Naive thymus-derived CD8-positive, alpha-beta T cell (primary cell): ENCODE results near the gene CARS1. TPM values are rescaled to one million over a fixed set of nuclear protein-coding genes. Genes with fewer than 3 reads are reported as not detected.

ENCODE experiments used
- ATAC-seq, 2 donors: fragments of 150-1000 bp; cut with Tn5 transposase in 1 of 2; sonication (Bioruptor Pico), chemical (Tn5 transposase) in 1 of 2; 1 replicate in 1 of 2; 2 replicates in 1 of 2; pipeline ENCODE4 v1.10.0; 2021; ENCODE audit warnings: mild to moderate bottlenecking in 2 of 2, moderate library complexity in 2 of 2
- POLR2A ChIA-PET: fragments of 350-600 bp; sonication (Branson Sonifier 250); formaldehyde crosslinking; loops from one replicate; lab custom pipeline; 2021; ENCODE audit warnings: antibody characterized with exemption; lab: Charles Lee
- DNase-seq, 10 donors: peaks; one replicate each; pipeline versions ENCODE4 v3.0.0 to v3.0.0-alpha.2; 2020 to 2022
- H3K27ac Mint-ChIP-seq, 10 donors: one replicate each; pipeline ENCODE4 v1.8.0; 2020 to 2022; ENCODE audit warnings: mild to moderate bottlenecking in 10 of 10, mixed read lengths in 10 of 10, moderate library complexity in 4 of 10, inconsistent platforms in 1 of 10
- H3K27me3 Mint-ChIP-seq, 5 donors: one replicate each; pipeline ENCODE4 v1.8.0; 2021 to 2022; ENCODE audit warnings: mixed read lengths in 5 of 5
- H3K36me3 Mint-ChIP-seq, 3 donors: one replicate each; pipeline ENCODE4 v1.8.0; 2020 to 2022; ENCODE audit warnings: mixed read lengths in 3 of 3, mild to moderate bottlenecking in 2 of 3, inconsistent platforms in 1 of 3
- H3K4me1 Mint-ChIP-seq, 4 donors: one replicate each; pipeline ENCODE4 v1.8.0; 2021 to 2022; ENCODE audit warnings: mixed read lengths in 4 of 4
- H3K4me3 Mint-ChIP-seq, 10 donors: one replicate each; pipeline ENCODE4 v1.8.0; 2020 to 2022; ENCODE audit warnings: mild to moderate bottlenecking in 10 of 10, mixed read lengths in 10 of 10, moderate library complexity in 6 of 10, inconsistent platforms in 1 of 10
- H3K9me3 Mint-ChIP-seq, 9 donors: one replicate each; pipeline ENCODE4 v1.8.0; 2020 to 2022; ENCODE audit warnings: mixed read lengths in 9 of 9, mild to moderate bottlenecking in 3 of 9, inconsistent platforms in 1 of 9, moderate library complexity in 1 of 9
- polyA plus RNA-seq, 3 donors: library from polyadenylated mRNA; unstranded; fragments of 300-500 nt; fragmentation: Illumina TruSeq; gene quantifications; one replicate each; pipeline ENCODE4 v1.2.3, GENCODE V29; 2021
- total RNA-seq, 8 experiments: library from RNA in 2 of 8; stranded (reverse) in 2 of 8; gene quantifications; one replicate each; pipeline ENCODE4 v1.2.3 and lab custom pipeline; 2021 to 2026

CARS1 gene
- total and polyA plus RNA-seq, 5 experiments from 2014 or later = 31.4 to 131 (median 70.2) TPM

- peaks cover 0 to 3% (median under 1%) of the 10 kb centered on the region in 4 donors for H3K4me1 Mint-ChIP-seq
- peaks cover 0 to 4% (median 2%) of the 10 kb centered on the region in 5 donors for H3K27me3 Mint-ChIP-seq
- POLR2A ChIA-PET = interaction anchor here (0.9 to 1.1 kb wide), 2 partner anchors 29 to 554 kb away, joined by 3 read pairs; no protein-coding TSS in a partner anchor
- peak overlapping the region in 1 of 10 donors; percentile 53 for H3K27ac Mint-ChIP-seq
- no peaks in the 10 kb centered on the region for H3K9me3 Mint-ChIP-seq
- H3K36me3 Mint-ChIP-seq = peaks cover 0 to 5% (median 3%) of the 10 kb centered on the region in 3 donors
- ATAC-seq (no peak), DNase-seq (no peak)
- no peak overlapping the region for H3K4me3 Mint-ChIP-seq
Measured at GRCh38 chr11:3087373-3087772, 30.1 kb upstream of the CARS1 start.

GRCh38 chr11:3086671-3087150 lies 29.5 kb upstream of the CARS1 start:
- Mint-ChIP-seq H3K27ac (peak overlapping the region in 1 of 10 donors; percentile 40), H3K27me3 (peaks cover 0 to 5% (median 2%) of the 10 kb centered on the region in 5 donors), H3K9me3 (no peaks in the 10 kb centered on the region), H3K36me3 (peaks cover 0 to 3% (median 2%) of the 10 kb centered on the region in 3 donors), H3K4me3 (no peak overlapping the region), H3K4me1 (no peaks in the 10 kb centered on the region)
- POLR2A ChIA-PET = interaction anchor here (0.9 kb wide), 1 partner anchor 554 kb away, joined by 3 read pairs; no protein-coding TSS in a partner anchor
- ATAC-seq (no peak), DNase-seq (no peak)

GRCh38 chr11:3086114-3086513 lies 28.9 kb upstream of the CARS1 start:
- Mint-ChIP-seq H3K27ac (peak overlapping the region in 1 of 10 donors; percentile 81), H3K27me3 (peaks cover under 1 to 5% (median 2%) of the 10 kb centered on the region in 5 donors), H3K9me3 (no peaks in the 10 kb centered on the region), H3K4me3 (no peak overlapping the region), H3K4me1 (no peaks in the 10 kb centered on the region), H3K36me3 (peaks cover 0 to 3% (median 2%) of the 10 kb centered on the region in 3 donors)
- DNase-seq (no peak), ATAC-seq (no peak)
- POLR2A ChIA-PET = no interaction called here

- DNase-seq (no peak), ATAC-seq (no peak)
- peak overlapping the region in 2 of 10 donors; percentile 5 to 81 for H3K27ac Mint-ChIP-seq
- no peaks in the 10 kb centered on the region for H3K9me3 Mint-ChIP-seq
- H3K36me3 Mint-ChIP-seq = peaks cover 0 to 3% (median 0%) of the 10 kb centered on the region in 3 donors
- H3K27me3 Mint-ChIP-seq = peaks cover 2 to 9% (median 8%) of the 10 kb centered on the region in 5 donors
- POLR2A ChIA-PET = no interaction called here
- H3K4me3 Mint-ChIP-seq = no peak overlapping the region
- H3K4me1 Mint-ChIP-seq = no peaks in the 10 kb centered on the region
Measured at GRCh38 chr11:3085052-3085451, 27.8 kb upstream of the CARS1 start.

- DNase-seq (no peak), ATAC-seq (no peak)
- no peaks in the 10 kb centered on the region for H3K4me1 Mint-ChIP-seq
- H3K36me3 Mint-ChIP-seq = peaks cover 0 to under 1% (median 0%) of the 10 kb centered on the region in 3 donors
- H3K9me3 Mint-ChIP-seq = no peaks in the 10 kb centered on the region
- POLR2A ChIA-PET = no interaction called here
- peaks cover 2 to 12% (median 8%) of the 10 kb centered on the region in 5 donors for H3K27me3 Mint-ChIP-seq
- H3K27ac Mint-ChIP-seq = no peak overlapping the region
- no peak overlapping the region for H3K4me3 Mint-ChIP-seq
Measured at GRCh38 chr11:3083321-3083720, 26.1 kb upstream of the CARS1 start.

- Mint-ChIP-seq H3K36me3 (no peaks in the 10 kb centered on the region), H3K27me3 (peaks cover 2 to 12% (median 8%) of the 10 kb centered on the region in 5 donors), H3K27ac (no peak overlapping the region), H3K4me1 (no peaks in the 10 kb centered on the region), H3K4me3 (no peak overlapping the region), H3K9me3 (no peaks in the 10 kb centered on the region)
- DNase-seq (no peak), ATAC-seq (no peak)
- POLR2A ChIA-PET = interaction anchor here (0.6 kb wide), 2 partner anchors 67 to 768 kb away, joined by 3 to 4 read pairs; no protein-coding TSS in a partner anchor
Measured at GRCh38 chr11:3081386-3081751, 24.1 kb upstream of the CARS1 start.

- peaks cover 2 to 12% (median 8%) of the 10 kb centered on the region in 5 donors for H3K27me3 Mint-ChIP-seq
- ATAC-seq (no peak), DNase-seq (no peak)
- H3K36me3 Mint-ChIP-seq = no peaks in the 10 kb centered on the region
- no peak overlapping the region for H3K4me3 Mint-ChIP-seq
- POLR2A ChIA-PET = no interaction called here
- H3K9me3 Mint-ChIP-seq = no peaks in the 10 kb centered on the region
- no peaks in the 10 kb centered on the region for H3K4me1 Mint-ChIP-seq
- peak overlapping the region in 1 of 10 donors; percentile 25 for H3K27ac Mint-ChIP-seq
Measured at GRCh38 chr11:3080733-3081385, 23.6 kb upstream of the CARS1 start.

GRCh38 chr11:3080104-3080503 lies 22.9 kb upstream of the CARS1 start:
- Mint-ChIP-seq H3K4me3 (no peak overlapping the region), H3K9me3 (no peaks in the 10 kb centered on the region), H3K27ac (no peak overlapping the region), H3K36me3 (no peaks in the 10 kb centered on the region), H3K4me1 (no peaks in the 10 kb centered on the region), H3K27me3 (peaks cover 2 to 12% (median 8%) of the 10 kb centered on the region in 5 donors)
- POLR2A ChIA-PET = no interaction called here
- ATAC-seq (no peak), DNase-seq (no peak)

- no peaks in the 10 kb centered on the region for H3K4me1 Mint-ChIP-seq
- H3K27me3 Mint-ChIP-seq = peaks cover 3 to 10% (median 8%) of the 10 kb centered on the region in 5 donors
- H3K9me3 Mint-ChIP-seq = no peaks in the 10 kb centered on the region
- no peak overlapping the region for H3K27ac Mint-ChIP-seq
- ATAC-seq = no peak
- POLR2A ChIA-PET = no interaction called here
- no peak overlapping the region for H3K4me3 Mint-ChIP-seq
- H3K36me3 Mint-ChIP-seq = no peaks in the 10 kb centered on the region
- no peak for DNase-seq
Measured at GRCh38 chr11:3077846-3078440, 20.7 kb upstream of the CARS1 start.

- POLR2A ChIA-PET = no interaction called here
- H3K4me3 Mint-ChIP-seq = no peak overlapping the region
- no peaks in the 10 kb centered on the region for H3K4me1 Mint-ChIP-seq
- ATAC-seq = no peak
- H3K9me3 Mint-ChIP-seq = no peaks in the 10 kb centered on the region
- H3K36me3 Mint-ChIP-seq = no peaks in the 10 kb centered on the region
- H3K27me3 Mint-ChIP-seq = peaks cover 1 to 8% (median 7%) of the 10 kb centered on the region in 5 donors
- H3K27ac Mint-ChIP-seq = no peak overlapping the region
- no peak for DNase-seq
Measured at GRCh38 chr11:3077189-3077836, 20.1 kb upstream of the CARS1 start.

- no peaks in the 10 kb centered on the region for H3K9me3 Mint-ChIP-seq
- POLR2A ChIA-PET = no interaction called here
- no peak for ATAC-seq
Measured at GRCh38 chr11:3074912-3075589, 17.8 kb upstream of the CARS1 start.

GRCh38 chr11:3073029-3073435 lies 15.8 kb upstream of the CARS1 start:
- DNase-seq (no peak), ATAC-seq (no peak)
- H3K36me3 Mint-ChIP-seq = no peaks in the 10 kb centered on the region
- H3K27me3 Mint-ChIP-seq = peaks cover 0 to 7% (median 0%) of the 10 kb centered on the region in 5 donors
- H3K27ac Mint-ChIP-seq = no peak overlapping the region
- H3K9me3 Mint-ChIP-seq = no peaks in the 10 kb centered on the region
- POLR2A ChIA-PET = no interaction called here
- H3K4me3 Mint-ChIP-seq = no peak overlapping the region
- H3K4me1 Mint-ChIP-seq = no peaks in the 10 kb centered on the region

More at GRCh38 chr11:3074912-3075589, 17.8 kb upstream of the CARS1 start:
- H3K36me3 Mint-ChIP-seq = no peaks in the 10 kb centered on the region
- H3K4me3 Mint-ChIP-seq = no peak overlapping the region
- DNase-seq = no peak
- peaks cover 0 to 4% (median 2%) of the 10 kb centered on the region in 5 donors for H3K27me3 Mint-ChIP-seq
- no peaks in the 10 kb centered on the region for H3K4me1 Mint-ChIP-seq
- peak overlapping the region in 1 of 10 donors; percentile 40 for H3K27ac Mint-ChIP-seq
